ENCODE data around the gene SZT2. TPM values are rescaled to one million over a fixed set of nuclear protein-coding genes. Genes with fewer than 3 reads are reported as not detected.
"Not testable (repeated sequence)": the region's sequence is repeated elsewhere in the genome, so short reads cannot be mapped to it uniquely, and the experiment has no call there.

SZT2 gene
- total RNA-seq, 1 donor from 2014 or later: 24.8 TPM

GRCh38 chr1:43468414-43468813, 78.7 kb downstream of the SZT2 start:
- no peak for DNase-seq
- no peak overlapping the region for H3K27ac ChIP-seq (replicated peaks)
- intact Hi-C loops (cut with micrococcal nuclease): no loop called here
- TF ChIP-seq CTCF (IDR thresholded peaks at IDR 0.05; ENCODE audit: borderline replicate concordance): no peak
- H3K9me3 ChIP-seq (replicated peaks): no peaks in the 10 kb centered on the region
- H3K36me3 ChIP-seq: no peaks in the 10 kb centered on the region
- H3K4me3 ChIP-seq: no peak overlapping the region
- no peaks in the 10 kb centered on the region for H3K27me3 ChIP-seq (ENCODE audit: low read depth)
- no peaks in the 10 kb centered on the region for H3K4me1 ChIP-seq

GRCh38 chr1:43469932-43470331, 80.2 kb downstream of the SZT2 start:
- Histone ChIP-seq H3K27ac (replicated peaks) (no peak overlapping the region), H3K4me1 (no peaks in the 10 kb centered on the region), H3K27me3 (ENCODE audit: low read depth) (no peaks in the 10 kb centered on the region), H3K9me3 (replicated peaks) (no peaks in the 10 kb centered on the region), H3K36me3 (no peaks in the 10 kb centered on the region), H3K4me3 (no peak overlapping the region)
- intact Hi-C loops (cut with micrococcal nuclease): no loop called here
- no peak for TF ChIP-seq CTCF (IDR thresholded peaks at IDR 0.05; ENCODE audit: borderline replicate concordance)
- no peak for DNase-seq

GRCh38 chr1:43472087-43472462, 82.4 kb downstream of the SZT2 start:
- Histone ChIP-seq H3K4me3 (no peak overlapping the region), H3K27me3 (ENCODE audit: low read depth) (no peaks in the 10 kb centered on the region), H3K36me3 (no peaks in the 10 kb centered on the region), H3K9me3 (replicated peaks) (no peaks in the 10 kb centered on the region), H3K27ac (replicated peaks) (no peak overlapping the region), H3K4me1 (no peaks in the 10 kb centered on the region)
- no peak for TF ChIP-seq CTCF (IDR thresholded peaks at IDR 0.05; ENCODE audit: borderline replicate concordance)
- intact Hi-C loops (cut with micrococcal nuclease): no loop called here
- no peak for DNase-seq

- H3K4me3 ChIP-seq; H3K9me3 ChIP-seq (replicated peaks); H3K27me3 ChIP-seq (ENCODE audit: low read depth); DNase-seq; intact Hi-C loops (cut with micrococcal nuclease); H3K27ac ChIP-seq (replicated peaks); H3K4me1 ChIP-seq; H3K36me3 ChIP-seq: not testable (repeated sequence)
These were observed 82.9 kb downstream of the SZT2 start for GRCh38 chr1:43472463-43473151.

GRCh38 chr1:43473463-43473862, 83.8 kb downstream of the SZT2 start:
- no peak for DNase-seq
- intact Hi-C loops (cut with micrococcal nuclease): no loop called here
- Histone ChIP-seq H3K4me3 (no peak overlapping the region), H3K4me1 (no peaks in the 10 kb centered on the region), H3K36me3 (no peaks in the 10 kb centered on the region), H3K27ac (replicated peaks) (no peak overlapping the region), H3K27me3 (ENCODE audit: low read depth) (no peaks in the 10 kb centered on the region), H3K9me3 (replicated peaks) (no peaks in the 10 kb centered on the region)
- TF ChIP-seq CTCF (IDR thresholded peaks at IDR 0.05; ENCODE audit: borderline replicate concordance): no peak

- DNase-seq; intact Hi-C loops (cut with micrococcal nuclease); H3K27me3 ChIP-seq (ENCODE audit: low read depth): not testable (repeated sequence)
These were observed 86.1 kb downstream of the SZT2 start for GRCh38 chr1:43475611-43476401.

More at GRCh38 chr1:43475611-43476401, 86.1 kb downstream of the SZT2 start:
- not testable (repeated sequence) for H3K27ac ChIP-seq (replicated peaks); H3K9me3 ChIP-seq (replicated peaks); H3K4me1 ChIP-seq; H3K4me3 ChIP-seq; H3K36me3 ChIP-seq

Data from left ventricle myocardium inferior (tissue), 1 donor.